GM23338 (cell line): ENCODE measurements around the gene ZNF200. TPM values are rescaled to one million over a fixed set of nuclear protein-coding genes. Genes with fewer than 3 reads are reported as not detected.

Experiments
- ATAC-seq: fragments of 200-7000 bp; cut with Tn5 transposase; 3 replicates; pipeline ENCODE4 v1.9.1; 2020
- DNase-seq: peaks from one replicate; pipeline ENCODE4 v3.0.0-alpha.2; 2015; ENCODE audit warnings: low spot score
- H2AFZ ChIP-seq: fragments of 200-600 bp; sonication (generic); 2 replicates; pipeline ENCODE4 v1.8.0; 2016; ENCODE audit warnings: antibody characterized with exemption, mild to moderate bottlenecking, moderate library complexity
- H3F3A ChIP-seq: fragments of 200-600 bp; sonication (generic); replicated peaks from 2 replicates; pipeline ENCODE4 v1.8.0; 2017; ENCODE audit warnings: antibody characterized with exemption, mixed run types, low read depth
- H3K27ac ChIP-seq: fragments of 200-600 bp; sonication (generic); 2 replicates; pipeline ENCODE4 v1.6.1; 2016; ENCODE audit warnings: low read depth
- H3K27me3 ChIP-seq: fragments of 200-600 bp; sonication (generic); 2 replicates; pipeline ENCODE4 v1.8.0; 2016; ENCODE audit warnings: mild to moderate bottlenecking, mixed run types, moderate library complexity; ENCODE audit not compliant: insufficient read depth
- H3K36me3 ChIP-seq: fragments of 200-600 bp; sonication (generic); 2 replicates; pipeline ENCODE4 v1.8.0; 2016; ENCODE audit warnings: mild to moderate bottlenecking; ENCODE audit not compliant: insufficient read depth
- H3K4me1 ChIP-seq: fragments of 200-600 bp; sonication (generic); 2 replicates; pipeline ENCODE4 v1.8.0; 2016; ENCODE audit warnings: mild to moderate bottlenecking, moderate library complexity; ENCODE audit not compliant: insufficient read depth
- H3K4me2 ChIP-seq: fragments of 200-600 bp; sonication (generic); 2 replicates; pipeline ENCODE4 v1.7.1; 2017; ENCODE audit warnings: mixed run types
- H3K4me3 ChIP-seq: fragments of 200-600 bp; sonication (generic); 2 replicates; pipeline ENCODE4 v1.6.1; 2016; ENCODE audit warnings: mixed run types
- H3K79me2 ChIP-seq: fragments of 200-600 bp; sonication (generic); replicated peaks from 2 replicates; pipeline ENCODE4 v1.8.0; 2017; ENCODE audit warnings: mild to moderate bottlenecking; ENCODE audit not compliant: insufficient read depth
- H3K9me2 ChIP-seq: fragments of 200-600 bp; sonication (generic); 2 replicates; pipeline ENCODE4 v1.8.0; 2017; ENCODE audit not compliant: insufficient read depth
- H4K20me1 ChIP-seq: fragments of 200-600 bp; sonication (generic); replicated peaks from 2 replicates; pipeline ENCODE4 v1.8.0; 2017; ENCODE audit warnings: mild to moderate bottlenecking; ENCODE audit not compliant: insufficient read depth
- H3K27ac Mint-ChIP-seq: 2 replicates; pipeline ENCODE4 v1.8.0; 2020; ENCODE audit warnings: inconsistent platforms, mild to moderate bottlenecking, moderate library complexity, mixed read lengths
- H3K27me3 Mint-ChIP-seq: 3 replicates; pipeline ENCODE4 v1.8.0; 2022; ENCODE audit warnings: low read depth, mild to moderate bottlenecking, moderate library complexity, mixed read lengths, inconsistent platforms; ENCODE audit not compliant: insufficient read depth, poor library complexity
- H3K36me3 Mint-ChIP-seq: 3 replicates; pipeline ENCODE4 v1.8.0; 2021; ENCODE audit warnings: low read depth, mild to moderate bottlenecking, inconsistent platforms, moderate library complexity, mixed read lengths
- H3K4me1 Mint-ChIP-seq: 3 replicates; pipeline ENCODE4 v1.8.0; 2020; ENCODE audit warnings: mild to moderate bottlenecking, inconsistent platforms, mixed read lengths
- H3K4me3 Mint-ChIP-seq: 3 replicates; pipeline ENCODE4 v1.8.0; 2021; ENCODE audit warnings: moderate library complexity, mild to moderate bottlenecking, inconsistent platforms, mixed read lengths
- H3K9me3 Mint-ChIP-seq: 3 replicates; pipeline ENCODE4 v1.8.0; 2020; ENCODE audit warnings: moderate library complexity, mild to moderate bottlenecking, inconsistent platforms, mixed read lengths
- ETS1 ChIP-seq: IDR thresholded peaks from 2 replicates; pipeline ENCODE4 v1.6.1; 2016; ENCODE audit warnings: antibody characterized with exemption
- EZH2 ChIP-seq: fragments of 200-600 bp; sonication (generic); IDR thresholded peaks from one replicate; pipeline ENCODE4 v1.8.0; 2017; ENCODE audit warnings: antibody characterized with exemption, mild to moderate bottlenecking, low read depth; ENCODE audit not compliant: unreplicated experiment
- JUNB ChIP-seq: IDR thresholded peaks from one replicate; pipeline ENCODE4 v1.6.1; 2016; ENCODE audit warnings: antibody characterized with exemption; ENCODE audit not compliant: unreplicated experiment
- NANOG ChIP-seq: IDR thresholded peaks from 2 replicates; pipeline ENCODE4 v1.6.1; 2016; ENCODE audit warnings: antibody characterized with exemption, borderline replicate concordance
- POLR2AphosphoS5 ChIP-seq: IDR thresholded peaks from 2 replicates; pipeline ENCODE4 v1.6.1; 2016; ENCODE audit warnings: antibody characterized with exemption, low read depth
- REST ChIP-seq: IDR thresholded peaks from one replicate; pipeline ENCODE4 v1.6.1; 2018; ENCODE audit warnings: antibody characterized with exemption; ENCODE audit not compliant: unreplicated experiment
- ZNF331 ChIP-seq: fragments of 250-450 bp; sonication (Bioruptor Pico); IDR thresholded peaks from 2 replicates; pipeline ENCODE4 v1.5.0; 2020; ENCODE audit warnings: low read depth, mild to moderate bottlenecking, moderate library complexity
- polyA plus RNA-seq: library from polyadenylated mRNA; unstranded; fragments of >200 nt; fragmentation: Nextera tagmentation; extraction: Ambion mirVana; gene quantifications from 2 replicates; pipeline ENCODE4 v1.2.1, GENCODE V29; 2016
- total RNA-seq: library from RNA; depleted of rRNA; stranded (reverse); fragments of >200 nt; shearing (Covaris generic); gene quantifications from 2 replicates; pipeline ENCODE4 v1.2.3, GENCODE V29; 2014

ZNF200 gene
- total and polyA plus RNA-seq, 2 experiments from 2014 or later = 9.2 to 9.7 TPM

GRCh38 chr16:3249451-3249850 is 14.5 kb upstream of the ZNF200 start:
- H3K36me3 ChIP-seq = no peaks in the 10 kb centered on the region
- H3K27ac Mint-ChIP-seq = no peak overlapping the region
- no peak for TF ChIP-seq REST
- TF ChIP-seq ZNF331 = no peak
- peaks cover 78% of the 10 kb centered on the region for H3K9me3 Mint-ChIP-seq
- no peak overlapping the region for H2AFZ ChIP-seq
- H3K27me3 ChIP-seq = no peaks in the 10 kb centered on the region
- H4K20me1 ChIP-seq = no peaks in the 10 kb centered on the region
- ATAC-seq = no peak
- no peak overlapping the region for H3K4me3 Mint-ChIP-seq
- no peak overlapping the region for H3K27ac ChIP-seq
- H3K36me3 Mint-ChIP-seq = peaks cover 13% of the 10 kb centered on the region; the same call in 1 of the 3 replicates
- H3K4me1 ChIP-seq = no peaks in the 10 kb centered on the region
- H3K4me1 Mint-ChIP-seq = no peaks in the 10 kb centered on the region
- H3K27me3 Mint-ChIP-seq = peaks cover 3% of the 10 kb centered on the region
- no peaks in the 10 kb centered on the region for H3K9me2 ChIP-seq
- no peak overlapping the region for H3K4me2 ChIP-seq
- no peaks in the 10 kb centered on the region for H3F3A ChIP-seq
- DNase-seq = no peak
- no peaks in the 10 kb centered on the region for H3K79me2 ChIP-seq
- no peak overlapping the region for H3K4me3 ChIP-seq

- Histone ChIP-seq H3K36me3 (no peaks in the 10 kb centered on the region), H2AFZ (no peak overlapping the region), H3K4me2 (no peak overlapping the region), H3K27me3 (no peaks in the 10 kb centered on the region), H3F3A (no peaks in the 10 kb centered on the region), H3K4me1 (no peaks in the 10 kb centered on the region), H3K4me3 (no peak overlapping the region), H4K20me1 (no peaks in the 10 kb centered on the region), H3K9me2 (no peaks in the 10 kb centered on the region), H3K79me2 (no peaks in the 10 kb centered on the region), H3K27ac (no peak overlapping the region)
- H3K4me3 Mint-ChIP-seq = no peak overlapping the region
- peaks cover 3% of the 10 kb centered on the region for H3K27me3 Mint-ChIP-seq
- no peaks in the 10 kb centered on the region for H3K4me1 Mint-ChIP-seq
- peaks cover 81% of the 10 kb centered on the region for H3K9me3 Mint-ChIP-seq
- peaks cover 13% of the 10 kb centered on the region; the same call in 1 of the 3 replicates for H3K36me3 Mint-ChIP-seq
- ATAC-seq (no peak), DNase-seq (no peak)
- H3K27ac Mint-ChIP-seq = no peak overlapping the region
- TF ChIP-seq JUNB (no peak), ETS1 (no peak), ZNF331 (no peak), POLR2AphosphoS5 (no peak), NANOG (no peak), EZH2 (no peak), REST (no peak)
These were observed 14.1 kb upstream of the ZNF200 start for GRCh38 chr16:3249020-3249419.
